Measurements from ENCODE around the gene PCLO.

PCLO gene

GRCh38 chr7:83178066-83178465, 15.4 kb upstream of the PCLO start:
- ChIA-PET CTCF (no interaction called here), POLR2A (no interaction called here)
- no peak for DNase-seq (ENCODE audit: extremely low spot score)
- no peak for TF ChIP-seq SP1 (IDR thresholded peaks at IDR 0.05)

DNA sequence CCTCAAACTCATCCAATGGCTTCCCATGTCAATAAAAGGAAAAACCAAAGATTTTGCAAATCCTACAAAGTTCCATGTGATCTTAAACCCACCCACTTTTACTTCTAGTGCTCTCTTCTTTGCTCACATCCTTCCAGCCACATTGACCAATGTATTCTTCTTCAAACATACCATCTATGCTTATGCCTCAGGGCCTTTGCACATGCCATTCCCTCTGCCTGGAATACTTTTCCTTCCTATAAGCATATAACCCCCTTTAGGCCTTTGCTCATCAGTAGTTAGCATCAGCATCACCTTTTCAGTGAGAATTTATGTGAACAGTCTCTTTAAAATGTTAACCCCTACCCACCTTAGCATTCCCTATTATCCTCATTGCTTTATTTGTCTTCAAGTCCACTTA, 11.0 kb upstream of the PCLO start:
- ChIA-PET CTCF (no interaction called here), POLR2A (no interaction called here)
- DNase-seq (ENCODE audit: extremely low spot score) = no peak
- TF ChIP-seq LEF1 (IDR thresholded peaks at IDR 0.05; ENCODE audit: borderline replicate concordance) (no peak), FOXK2 (IDR thresholded peaks at IDR 0.05) (no peak), ELF4 (IDR thresholded peaks at IDR 0.05) (no peak), FOXM1 (IDR thresholded peaks at IDR 0.05; ENCODE audit: borderline replicate concordance) (no peak), SP1 (IDR thresholded peaks at IDR 0.05) (no peak), FOXA1 (IDR thresholded peaks at IDR 0.05) (no peak)
- TF ChIP-seq, protein P1, sequence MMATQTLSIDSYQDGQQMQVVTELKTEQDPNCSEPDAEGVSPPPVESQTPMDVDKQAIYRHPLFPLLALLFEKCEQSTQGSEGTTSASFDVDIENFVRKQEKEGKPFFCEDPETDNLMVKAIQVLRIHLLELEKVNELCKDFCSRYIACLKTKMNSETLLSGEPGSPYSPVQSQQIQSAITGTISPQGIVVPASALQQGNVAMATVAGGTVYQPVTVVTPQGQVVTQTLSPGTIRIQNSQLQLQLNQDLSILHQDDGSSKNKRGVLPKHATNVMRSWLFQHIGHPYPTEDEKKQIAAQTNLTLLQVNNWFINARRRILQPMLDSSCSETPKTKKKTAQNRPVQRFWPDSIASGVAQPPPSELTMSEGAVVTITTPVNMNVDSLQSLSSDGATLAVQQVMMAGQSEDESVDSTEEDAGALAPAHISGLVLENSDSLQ (IDR thresholded peaks at IDR 0.05) = no peak

GRCh38 chr7:83166781-83167180, 4.1 kb upstream of the PCLO start:
- no peak for DNase-seq (ENCODE audit: extremely low spot score)
- ChIA-PET POLR2A (no interaction called here), CTCF (no interaction called here)
- no peak for TF ChIP-seq ELF4 (IDR thresholded peaks at IDR 0.05)

DNA sequence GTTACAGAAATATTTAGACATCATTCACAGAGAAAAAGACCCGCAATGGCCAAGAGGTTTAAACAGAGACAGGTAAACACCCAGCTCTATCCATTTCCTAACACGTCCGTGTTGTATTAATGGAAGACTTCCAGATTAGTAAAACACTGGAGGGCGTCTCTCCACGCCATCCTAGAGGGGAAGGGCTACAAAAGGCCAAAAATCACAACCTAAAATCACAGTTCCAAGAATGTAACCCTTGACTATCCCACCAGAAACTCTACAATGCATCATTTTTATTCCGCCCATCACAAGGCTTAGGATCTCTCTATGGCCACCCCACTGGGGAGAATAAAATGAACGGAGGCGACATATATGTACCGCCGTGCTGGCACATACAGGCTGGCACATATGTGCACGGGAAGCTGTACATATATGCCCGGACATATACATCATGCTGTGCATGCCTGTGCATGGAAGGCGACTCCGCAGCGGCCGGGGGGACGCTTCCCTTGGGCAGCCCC, 734 bp downstream of the PCLO start:
- CTCF ChIA-PET = no interaction called here
- DNase-seq (ENCODE audit: extremely low spot score) = no peak
- TF ChIP-seq ELF4 (IDR thresholded peaks at IDR 0.05) (no peak), ARNT (IDR thresholded peaks at IDR 0.05) (no peak), SP1 (IDR thresholded peaks at IDR 0.05) (no peak), NFRKB (IDR thresholded peaks at IDR 0.05) (no peak), L3MBTL2 (conservative IDR thresholded peaks at IDR 0.05) (no peak), FOXM1 (IDR thresholded peaks at IDR 0.05; ENCODE audit: borderline replicate concordance) (no peak), SUZ12 (IDR thresholded peaks at IDR 0.05) (no peak), CTBP1 (IDR thresholded peaks at IDR 0.05; ENCODE audit: borderline replicate concordance) (no peak), BHLHE40 (IDR thresholded peaks at IDR 0.05; ENCODE audit: borderline replicate concordance) (no peak), FOXA1 (IDR thresholded peaks at IDR 0.05) (no peak), FOXK2 (IDR thresholded peaks at IDR 0.05) (no peak), LEF1 (IDR thresholded peaks at IDR 0.05; ENCODE audit: borderline replicate concordance) (no peak), TARDBP (IDR thresholded peaks at IDR 0.05) (no peak), HDGF (IDR thresholded peaks at IDR 0.05; ENCODE audit: borderline replicate concordance) (no peak), ZNF384 (IDR thresholded peaks at IDR 0.05) (no peak)
- TF ChIP-seq, protein P1 (IDR thresholded peaks at IDR 0.05) = no peak
- POLR2A ChIA-PET = interaction anchor here (1.1 to 2.0 kb wide), 3 partner anchors 104 to 109 kb away, joined by 3 to 7 read pairs (median 4); no protein-coding TSS in a partner anchor

DNA sequence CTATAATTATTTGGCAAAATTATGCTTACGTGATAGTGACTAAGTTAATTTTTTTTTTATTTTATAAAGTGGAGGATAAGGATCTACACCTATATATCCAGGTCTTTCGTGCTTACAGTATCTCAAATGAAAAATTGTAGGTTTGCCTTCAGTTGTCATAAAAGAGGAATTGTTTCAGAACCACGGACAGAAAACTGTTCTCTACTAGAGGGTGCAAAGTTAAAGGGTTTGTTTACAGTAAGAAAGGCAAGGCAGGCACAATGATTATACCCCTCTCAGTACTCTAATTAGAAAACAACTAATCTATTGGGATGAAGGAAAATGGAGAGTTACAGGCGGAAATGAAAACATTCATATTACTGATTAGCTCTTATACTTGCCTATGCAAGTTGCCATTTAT, 1.5 kb downstream of the PCLO start:
- TF ChIP-seq SP1 (IDR thresholded peaks at IDR 0.05) (no peak), NFRKB (IDR thresholded peaks at IDR 0.05) (no peak), ZNF384 (IDR thresholded peaks at IDR 0.05) (no peak), HDGF (IDR thresholded peaks at IDR 0.05; ENCODE audit: borderline replicate concordance) (no peak), SUZ12 (IDR thresholded peaks at IDR 0.05) (no peak), ELF4 (IDR thresholded peaks at IDR 0.05) (no peak), LEF1 (IDR thresholded peaks at IDR 0.05; ENCODE audit: borderline replicate concordance) (no peak), TARDBP (IDR thresholded peaks at IDR 0.05) (no peak), FOXM1 (IDR thresholded peaks at IDR 0.05; ENCODE audit: borderline replicate concordance) (no peak), ARNT (IDR thresholded peaks at IDR 0.05) (no peak), FOXK2 (IDR thresholded peaks at IDR 0.05) (no peak), L3MBTL2 (conservative IDR thresholded peaks at IDR 0.05) (no peak)
- TF ChIP-seq, protein P1 (IDR thresholded peaks at IDR 0.05) = no peak
- CTCF ChIA-PET = no interaction called here
- no peak for DNase-seq (ENCODE audit: extremely low spot score)
- POLR2A ChIA-PET = interaction anchor here (1.1 kb wide), 1 partner anchor 105 kb away, joined by 3 read pairs; no protein-coding TSS in a partner anchor

- POLR2A ChIA-PET = no interaction called here
- no peak for TF ChIP-seq HDGF (IDR thresholded peaks at IDR 0.05; ENCODE audit: borderline replicate concordance)
- TF ChIP-seq, protein P1 (IDR thresholded peaks at IDR 0.05) = no peak
- TF ChIP-seq LEF1 (IDR thresholded peaks at IDR 0.05; ENCODE audit: borderline replicate concordance) = no peak
- no peak for TF ChIP-seq L3MBTL2 (conservative IDR thresholded peaks at IDR 0.05)
- TF ChIP-seq BHLHE40 (IDR thresholded peaks at IDR 0.05; ENCODE audit: borderline replicate concordance) = no peak
- TF ChIP-seq NFRKB (IDR thresholded peaks at IDR 0.05) = no peak
- TF ChIP-seq SP1 (IDR thresholded peaks at IDR 0.05) = no peak
- no peak for TF ChIP-seq SUZ12 (IDR thresholded peaks at IDR 0.05)
- TF ChIP-seq TARDBP (IDR thresholded peaks at IDR 0.05) = no peak
- TF ChIP-seq FOXA1 (IDR thresholded peaks at IDR 0.05) = no peak
- no peak for TF ChIP-seq ARNT (IDR thresholded peaks at IDR 0.05)
- no peak for TF ChIP-seq FOXK2 (IDR thresholded peaks at IDR 0.05)
- TF ChIP-seq CTBP1 (IDR thresholded peaks at IDR 0.05; ENCODE audit: borderline replicate concordance) = no peak
- TF ChIP-seq ZNF384 (IDR thresholded peaks at IDR 0.05) = no peak
- TF ChIP-seq ELF4 (IDR thresholded peaks at IDR 0.05) = no peak
- TF ChIP-seq FOXM1 (IDR thresholded peaks at IDR 0.05; ENCODE audit: borderline replicate concordance) = no peak
- no peak for DNase-seq (ENCODE audit: extremely low spot score)
- CTCF ChIA-PET = no interaction called here
Measured at GRCh38 chr7:83159731-83160130, 3.0 kb downstream of the PCLO start.
